Glomerular visceral epithelial cell (primary cell): ENCODE results near the gene TEKT2.

ENCODE experiments used
- DNase-seq: peaks from one replicate; pipeline ENCODE4 v3.0.0-alpha.2; 2016; ENCODE audit errors: extremely low spot score

Gene TEKT2

DNA sequence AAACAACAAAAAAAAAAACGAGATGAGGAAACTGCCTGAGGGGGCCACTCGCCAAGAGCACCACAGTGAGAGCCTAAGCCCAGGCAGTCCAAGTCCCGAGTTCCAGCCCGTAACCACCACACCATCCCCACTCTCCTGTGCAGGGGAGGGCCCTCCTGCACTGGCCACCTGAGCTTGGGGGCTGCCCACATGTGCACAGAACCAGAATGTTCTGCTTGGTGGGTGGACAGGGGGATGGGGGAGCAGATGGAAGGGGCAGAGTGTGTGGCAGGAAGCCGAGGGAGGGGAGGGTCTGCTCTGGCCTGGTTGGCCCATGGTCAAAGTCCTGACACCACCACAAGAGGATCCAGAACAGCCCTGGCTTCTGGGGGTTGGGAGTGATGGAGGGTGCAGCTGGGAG, 22.4 kb downstream of the TEKT2 start:
- no peak for DNase-seq

DNA sequence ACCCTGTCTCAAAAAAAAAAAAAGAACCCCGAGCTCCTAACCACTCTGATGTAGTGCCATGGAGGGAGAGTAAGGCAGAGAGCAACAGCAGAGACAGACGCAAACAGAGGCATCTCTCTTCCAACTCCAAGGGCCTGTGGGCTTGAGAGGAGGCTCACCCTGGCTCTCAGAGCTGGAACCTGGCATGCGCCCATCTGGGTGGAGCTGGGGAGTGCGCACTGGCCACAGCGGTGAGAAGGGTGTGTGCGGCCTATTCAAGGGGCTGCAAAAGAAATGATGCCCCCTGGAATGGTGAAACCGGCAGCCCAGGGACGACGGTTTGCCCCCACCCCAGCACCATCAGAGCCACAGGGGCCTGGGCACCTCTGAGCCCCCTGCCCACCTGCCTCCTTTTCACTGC, 23.5 kb downstream of the TEKT2 start:
- no peak for DNase-seq

DNA sequence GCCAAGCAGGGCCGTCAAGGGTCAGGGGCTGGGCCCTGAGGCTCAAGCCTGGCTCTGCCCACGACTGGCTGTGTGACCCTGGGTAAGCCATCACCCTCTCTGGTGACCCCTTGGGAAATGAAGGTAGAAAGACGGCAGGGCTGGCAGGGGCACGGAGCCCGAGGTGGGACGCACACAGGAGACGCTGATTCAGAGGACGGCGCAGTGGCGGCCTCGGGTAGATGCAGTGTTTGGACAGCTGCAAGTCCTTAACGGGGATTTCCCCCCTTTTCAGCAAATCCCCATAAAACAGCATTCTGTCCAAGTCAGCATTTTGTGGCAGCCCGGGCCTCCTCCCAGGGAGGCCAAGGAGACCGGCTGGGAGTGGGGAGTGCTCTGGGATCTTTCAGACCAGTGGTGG, 24.4 kb downstream of the TEKT2 start:
- peak; percentile 87 for DNase-seq

DNA sequence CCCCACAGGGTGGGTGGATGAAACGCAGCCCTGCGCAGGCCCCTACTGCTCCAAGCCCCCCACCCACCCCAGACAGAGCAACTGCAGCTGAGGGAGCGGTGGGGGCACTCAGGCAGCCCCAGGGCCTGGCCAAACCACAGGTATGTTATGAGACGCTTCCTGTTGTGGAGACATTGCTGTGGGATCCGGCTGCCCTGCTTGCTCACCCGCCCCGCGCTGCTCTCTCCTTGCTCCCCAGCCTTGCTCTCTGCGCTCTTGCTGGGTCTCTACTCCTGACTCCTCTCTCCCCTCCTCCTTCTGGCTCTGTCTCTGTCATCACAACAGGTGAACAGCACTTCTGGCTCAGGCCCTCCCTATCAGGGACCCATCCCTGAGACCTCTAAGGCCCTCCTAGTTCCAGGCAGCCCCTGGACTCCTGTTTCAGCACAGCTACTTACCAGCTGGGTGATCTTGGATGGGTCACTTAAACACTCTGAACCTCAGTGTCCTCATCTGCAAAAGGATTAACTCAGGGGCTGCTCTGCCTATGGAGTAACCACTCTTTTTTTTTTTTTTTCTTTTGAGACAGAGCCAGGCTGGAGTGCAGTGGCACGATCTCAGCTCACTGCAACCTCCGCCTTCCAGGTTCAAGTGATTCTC, 25.3 kb downstream of the TEKT2 start:
- DNase-seq: peak; percentile 89

DNA sequence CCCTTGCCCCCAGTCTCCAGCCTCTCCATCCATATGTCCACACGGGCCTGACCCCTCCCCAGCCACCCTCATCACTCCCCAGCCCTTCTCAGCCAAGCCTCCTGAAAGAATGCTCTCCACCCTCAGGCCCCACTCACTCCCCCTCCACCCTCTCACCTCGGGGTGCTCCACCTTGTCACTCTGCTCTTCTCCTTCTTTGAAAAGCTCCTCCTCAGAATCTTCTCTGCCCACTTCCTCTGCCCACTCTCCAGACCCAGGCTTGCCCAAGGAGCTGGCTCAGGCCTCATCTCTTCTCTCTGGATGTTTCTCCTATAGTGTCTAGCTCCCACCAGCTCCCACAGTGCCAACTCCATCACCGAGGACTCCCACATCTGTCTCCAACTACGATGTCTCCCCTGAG, 27.3 kb downstream of the TEKT2 start:
- DNase-seq: no peak

GRCh38 chr1:36112823-36113222, 28.9 kb downstream of the TEKT2 start:
- DNase-seq: no peak

- no peak for DNase-seq
Measured at GRCh38 chr1:36114371-36114770, 30.5 kb downstream of the TEKT2 start.

- no peak for DNase-seq
Measured at GRCh38 chr1:36115200-36115669, 31.3 kb downstream of the TEKT2 start.

DNA sequence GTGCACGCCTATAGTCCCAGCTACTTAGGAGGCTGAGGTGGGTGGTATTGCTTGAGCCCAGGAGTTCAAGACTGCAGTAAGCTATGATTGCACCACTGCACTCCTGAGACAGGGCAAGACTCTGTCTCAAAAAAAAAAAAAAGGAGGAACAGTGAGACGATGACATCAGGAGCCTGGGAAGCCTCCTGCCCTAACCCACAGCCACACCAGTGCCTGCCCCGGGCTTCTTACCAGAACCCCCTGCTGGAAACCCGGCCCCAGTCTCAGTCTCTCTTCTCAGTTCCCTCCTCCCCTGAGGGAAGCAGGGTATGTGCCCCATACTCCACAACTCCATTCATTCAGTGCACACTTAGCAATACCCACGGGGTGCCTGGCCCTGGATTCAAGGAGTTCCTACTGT, 32.0 kb downstream of the TEKT2 start:
- peak; percentile 22 for DNase-seq

DNA sequence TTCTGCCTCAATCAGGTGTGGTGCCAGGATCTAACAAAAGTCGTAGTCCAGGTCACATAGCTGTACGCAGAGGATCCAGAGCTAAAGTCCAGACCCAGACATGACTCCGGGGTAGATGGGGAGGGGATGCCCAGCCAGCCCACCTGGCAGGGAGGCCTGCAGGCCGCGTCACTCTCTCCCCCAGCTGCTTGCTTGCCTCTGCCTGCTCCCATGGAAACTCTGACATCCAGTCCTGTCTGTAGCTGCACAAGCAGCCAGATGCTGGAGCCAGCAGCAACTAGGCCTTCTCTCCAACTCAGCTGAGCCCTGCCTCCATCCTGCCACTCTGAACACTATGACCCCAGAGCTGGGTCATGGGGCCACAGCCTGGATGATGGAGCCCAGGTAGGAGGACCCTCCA, 33.0 kb downstream of the TEKT2 start:
- DNase-seq: no peak

GRCh38 chr1:36118447-36119204, 34.7 kb downstream of the TEKT2 start:
- DNase-seq: no peak

- DNase-seq: no peak
Measured at GRCh38 chr1:36119456-36119855, 35.6 kb downstream of the TEKT2 start.

DNA sequence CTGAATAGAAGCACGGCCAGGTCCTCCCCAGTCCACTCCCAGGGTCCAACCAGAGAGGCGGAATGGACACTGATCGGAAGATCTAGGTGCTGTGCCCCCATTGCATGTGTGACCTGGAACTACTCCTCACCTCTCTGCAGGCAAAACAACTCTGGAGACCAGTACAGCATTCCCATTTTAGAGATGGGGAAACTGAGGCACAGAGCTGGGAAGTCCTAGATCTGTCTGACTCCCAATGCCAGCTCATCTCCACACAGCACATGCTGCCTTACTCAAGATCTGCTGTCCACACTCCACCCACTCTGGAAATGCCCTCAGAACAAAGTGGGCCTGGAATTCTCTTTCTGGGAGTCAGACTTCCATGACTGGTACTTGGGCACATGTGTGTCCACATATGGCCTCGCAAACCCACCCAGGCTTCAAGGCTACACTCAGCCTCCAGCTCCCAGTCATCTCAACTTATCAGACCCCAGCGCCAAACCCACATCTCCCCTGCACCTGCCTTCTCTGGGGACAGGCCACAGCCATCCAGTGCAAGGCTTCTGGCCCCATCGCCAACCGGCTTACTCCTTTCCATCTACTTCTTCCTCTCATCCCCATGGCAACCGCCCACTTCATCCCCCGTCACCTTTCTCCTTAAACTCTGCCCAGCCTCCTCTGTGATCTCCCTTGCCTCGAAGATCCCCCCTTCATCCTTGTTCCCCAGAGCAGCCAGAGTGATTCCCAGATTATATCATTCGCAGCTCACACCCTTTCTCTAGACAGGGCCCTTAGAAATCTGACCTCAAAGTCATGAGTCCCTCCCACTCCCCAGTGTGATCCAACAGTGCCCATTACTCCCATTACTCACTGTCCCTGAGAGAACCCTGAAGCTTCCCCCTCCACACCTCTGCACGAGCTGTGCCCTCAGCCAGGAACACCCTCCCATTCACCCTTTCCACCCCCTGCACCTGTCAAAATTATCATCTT, 38.5 kb downstream of the TEKT2 start:
- DNase-seq: no peak

GRCh38 chr1:36123356-36123755, 39.5 kb downstream of the TEKT2 start:
- DNase-seq: no peak

DNA sequence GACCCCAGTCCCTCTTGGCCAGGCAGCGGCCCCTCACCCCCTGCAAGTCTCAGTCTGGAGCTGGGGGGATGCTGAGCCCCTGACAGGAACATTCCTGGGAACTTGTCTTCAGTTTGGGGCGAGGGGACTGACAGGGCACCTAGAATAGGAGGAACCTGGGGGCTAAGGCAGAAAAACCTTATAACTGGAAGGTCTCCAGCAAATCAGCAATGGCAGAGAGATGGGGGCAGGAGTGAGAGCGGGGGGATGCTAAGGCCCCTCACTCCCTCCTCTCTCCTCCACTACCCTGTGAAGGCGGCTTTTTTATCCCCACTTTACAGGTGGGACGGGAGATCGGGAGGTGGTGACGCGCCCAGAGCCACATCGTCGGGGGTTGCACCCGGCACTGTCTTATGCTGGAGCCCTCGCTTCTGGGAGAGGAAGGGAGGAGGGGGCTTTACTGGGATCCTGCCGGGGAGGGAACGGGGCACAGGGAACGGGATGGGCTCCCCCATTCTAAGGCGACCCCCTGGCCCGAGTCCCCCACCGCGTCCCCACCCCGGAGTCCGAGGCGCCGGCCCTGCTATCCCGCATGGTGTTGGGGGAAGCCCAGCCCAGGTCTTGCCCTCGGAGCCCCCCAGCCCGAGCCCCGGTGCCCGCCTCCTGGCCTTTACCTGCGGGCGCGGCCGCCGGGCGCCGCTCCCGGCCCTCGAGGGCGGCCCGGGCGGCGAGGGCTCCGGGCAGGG, 40.7 kb downstream of the TEKT2 start:
- no peak for DNase-seq

- no peak for DNase-seq
Measured at GRCh38 chr1:36125129-36125991, 41.5 kb downstream of the TEKT2 start, which contains the start of gene COL8A2. COL8A2 (minus strand) TSS chr1:36125222; CDS start chr1:36100242, 24,980 bp downstream.

GRCh38 chr1:36126005-36126716, 42.3 kb downstream of the TEKT2 start:
- DNase-seq: no peak

DNA sequence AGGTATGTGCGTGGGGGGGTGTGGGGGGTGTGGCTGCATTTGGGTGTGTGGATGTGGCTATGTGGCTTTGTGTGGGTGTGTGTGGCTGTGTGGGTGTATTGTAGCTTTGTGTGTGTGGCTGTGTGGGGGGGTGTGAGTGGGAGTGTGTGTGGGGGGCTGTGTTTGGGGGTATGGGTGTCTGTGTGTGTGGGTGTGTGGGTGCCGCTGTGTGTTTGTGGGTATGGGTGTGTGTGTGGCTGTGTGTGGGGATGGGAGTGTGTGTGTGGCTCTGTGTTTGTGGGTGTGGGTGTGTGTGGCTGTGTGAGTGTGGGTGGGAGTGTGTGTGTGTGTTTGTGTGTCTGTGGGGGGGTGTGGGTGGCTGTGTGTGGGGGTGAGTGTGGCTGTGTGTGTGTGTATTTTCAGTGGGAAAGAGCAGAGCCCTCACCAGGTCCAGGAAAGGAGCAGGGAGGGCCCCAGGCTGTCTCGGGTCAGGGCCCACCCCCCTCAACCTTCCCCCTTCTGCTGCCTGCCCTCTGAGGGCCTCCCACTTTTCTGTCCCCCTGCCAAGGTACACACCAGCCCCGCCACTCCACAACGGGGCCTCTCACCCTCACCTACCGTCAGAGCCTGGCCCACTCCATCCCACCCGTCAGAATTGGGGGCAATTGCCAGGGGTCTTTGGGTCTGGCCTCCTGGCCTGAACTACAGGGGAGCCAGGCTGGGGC, 43.1 kb downstream of the TEKT2 start:
- no peak for DNase-seq
